OCI-LY1 (cell line): Measurements from ENCODE around the gene AQP1.

Experiments
- CTCF ChIP-seq: fragments of 200-600 bp; sonication (generic), shearing (Covaris generic); IDR thresholded peaks from 2 replicates; pipeline ENCODE4 v1.5.1; 2017; ENCODE audit warnings: mild to moderate bottlenecking, antibody characterized with exemption, low read length, moderate library complexity, mixed read lengths
- EZH2 ChIP-seq: fragments of 200-600 bp; sonication (generic), shearing (Covaris generic); IDR thresholded peaks from 2 replicates; pipeline ENCODE4 v1.8.0; 2017; ENCODE audit warnings: borderline replicate concordance, mixed run types, mild to moderate bottlenecking, antibody characterized with exemption, low read length, moderate library complexity, mixed read lengths

DNA sequence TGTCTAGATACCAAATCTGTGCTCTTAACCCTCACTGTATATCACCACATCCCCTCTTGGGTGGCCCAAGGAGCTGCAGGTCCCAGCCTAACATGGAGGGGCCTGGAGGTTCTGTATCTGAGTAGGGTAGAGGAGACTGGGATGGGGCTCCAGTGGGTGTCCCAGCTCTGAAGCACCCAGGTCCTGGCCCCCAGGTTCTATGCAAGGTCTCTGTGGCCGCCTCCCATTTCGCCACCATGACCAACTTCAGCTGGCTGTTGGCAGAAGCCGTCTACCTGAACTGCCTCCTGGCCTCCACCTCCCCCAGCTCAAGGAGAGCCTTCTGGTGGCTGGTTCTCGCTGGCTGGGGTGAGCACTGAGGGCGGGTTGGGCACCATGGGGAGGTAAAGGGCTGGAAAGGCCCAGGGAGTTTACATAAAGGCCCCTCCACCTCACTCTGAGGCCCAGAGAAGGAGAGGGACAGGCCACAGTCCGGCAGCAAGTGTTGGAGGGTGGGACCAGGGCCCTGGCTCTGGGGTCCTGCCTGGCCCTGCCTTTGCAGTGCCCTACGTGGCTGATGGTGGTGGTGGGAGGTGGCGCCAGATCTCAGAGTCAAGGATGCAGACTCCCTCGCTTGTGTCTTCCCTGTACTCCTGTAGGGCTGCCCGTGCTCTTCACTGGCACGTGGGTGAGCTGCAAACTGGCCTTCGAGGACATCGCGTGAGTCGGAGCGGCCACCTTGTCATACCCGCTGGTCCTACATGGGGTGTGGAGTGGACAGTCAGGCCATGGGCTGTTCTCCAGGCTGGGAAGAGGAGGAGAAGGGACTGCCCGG lies 62.3 kb downstream of the AQP1 start:
- no peak for TF ChIP-seq CTCF
- no peak for TF ChIP-seq EZH2
